CD4-positive, alpha-beta T cell treated with Interleukin-6 at 100 ng/mL for 8 hours (primary cell): Measurements from ENCODE around the gene IQGAP3.

Experiments
- DNase-seq: peaks from one replicate; pipeline ENCODE4 v3.0.0-alpha.2; 2020; ENCODE audit warnings: mixed read lengths, low spot score

The IQGAP3 gene

GRCh38 chr1:156538711-156539440 lies 33.5 kb downstream of the IQGAP3 start:
- no peak for DNase-seq

- no peak for DNase-seq
Measured at GRCh38 chr1:156537027-156537426, 35.3 kb downstream of the IQGAP3 start.

DNA sequence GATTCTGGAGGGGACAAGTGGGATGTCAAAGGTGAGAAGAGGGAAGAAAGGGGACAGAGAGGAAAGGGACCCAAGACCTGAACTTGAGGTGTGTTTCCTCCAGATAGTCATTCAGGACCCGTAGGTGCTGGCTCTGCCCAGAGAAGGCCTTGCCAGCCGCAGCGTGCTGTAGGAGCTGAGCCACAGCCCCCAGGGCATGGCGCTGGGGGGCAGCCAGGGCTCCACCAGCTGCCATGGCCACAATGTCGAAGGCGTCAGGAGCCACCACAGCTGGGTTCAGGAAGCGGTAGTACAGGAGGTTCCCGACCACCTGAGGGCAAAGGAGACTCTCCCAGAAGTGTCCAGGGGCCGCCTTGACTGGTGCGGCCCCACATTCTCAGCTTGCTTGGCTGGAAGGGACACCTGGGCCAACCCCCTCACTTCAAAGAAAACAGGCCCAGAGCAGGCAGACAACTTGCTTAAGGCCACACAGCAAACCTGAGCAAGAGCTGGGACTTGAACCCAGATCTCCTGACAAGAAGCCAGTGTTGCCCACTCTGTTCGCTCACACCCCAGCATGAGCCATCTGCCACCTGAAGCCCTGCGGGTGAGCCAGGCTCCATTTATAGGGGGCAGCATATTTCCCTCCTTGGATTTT lies 37.8 kb downstream of the IQGAP3 start:
- no peak for DNase-seq

DNA sequence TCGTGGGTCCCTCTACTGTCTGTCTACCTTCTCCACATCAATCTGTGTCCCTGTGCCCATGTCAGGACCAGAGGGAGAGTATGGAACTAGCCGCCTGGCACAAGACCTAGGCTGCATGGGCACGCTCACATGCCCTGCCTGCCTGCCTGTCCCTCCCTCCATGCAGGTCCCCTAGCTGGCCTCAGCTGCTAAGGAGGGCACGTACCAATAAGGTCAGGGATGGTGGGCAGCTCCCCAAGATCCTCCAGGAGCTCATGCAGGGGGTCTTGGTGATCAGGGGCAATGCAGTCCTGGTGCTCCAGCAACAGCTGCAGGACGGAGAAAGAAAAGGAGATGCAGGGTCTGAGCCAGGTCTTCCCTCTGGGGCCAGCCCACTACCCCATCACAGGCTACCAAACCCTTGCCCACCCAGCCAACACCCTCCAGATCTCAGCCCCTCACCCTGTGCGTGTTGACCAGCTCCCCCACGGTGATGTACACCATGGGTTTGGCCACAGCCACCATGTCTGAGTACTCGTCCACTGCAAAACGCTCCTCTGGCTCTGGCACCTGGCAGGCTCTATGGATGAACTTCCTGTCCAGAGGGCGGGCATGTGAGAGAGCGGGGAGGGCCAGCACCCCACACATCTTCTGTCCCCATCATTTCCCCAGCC lies 38.7 kb downstream of the IQGAP3 start:
- DNase-seq = no peak

DNA sequence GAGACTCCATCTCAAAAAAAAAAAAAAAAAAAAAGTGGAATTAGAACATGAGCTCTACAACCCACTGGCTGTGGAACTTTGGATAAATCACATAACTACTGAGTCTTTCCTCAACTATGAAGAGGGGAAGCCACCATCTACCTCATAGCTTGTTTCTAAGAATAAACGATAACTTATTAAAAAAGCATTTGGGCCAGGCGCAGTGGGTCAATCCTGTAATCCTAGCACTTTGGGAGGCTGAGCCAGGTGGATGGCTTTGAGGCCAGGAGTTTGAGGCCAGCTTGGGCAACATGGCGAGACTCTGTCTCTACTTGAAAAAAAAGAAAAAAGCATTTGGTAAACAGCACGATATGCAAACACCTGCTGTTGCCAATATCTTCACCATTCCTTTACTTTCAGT lies 40.0 kb downstream of the IQGAP3 start:
- no peak for DNase-seq

DNA sequence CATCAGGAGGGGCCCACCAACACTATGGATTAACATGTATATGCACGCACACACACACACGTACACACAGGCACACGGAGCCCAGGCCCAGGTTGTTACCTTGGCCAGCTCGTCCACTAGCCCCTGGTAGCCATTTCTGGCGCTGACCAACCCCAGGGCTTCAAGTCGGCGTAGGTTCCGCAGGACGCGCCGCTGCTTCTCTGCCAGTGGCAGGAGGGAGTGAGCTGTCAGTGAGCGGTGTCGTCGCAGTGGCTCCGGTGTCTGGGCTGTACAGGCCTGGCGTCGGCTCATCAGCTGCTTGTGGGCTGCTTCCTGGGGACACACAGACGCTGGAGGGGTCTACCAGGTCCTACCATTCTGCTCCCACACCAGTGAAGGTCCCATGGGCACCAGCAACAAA lies 42.4 kb downstream of the IQGAP3 start:
- no peak for DNase-seq

GRCh38 chr1:156528875-156529425 lies 43.4 kb downstream of the IQGAP3 start:
- DNase-seq = no peak

- DNase-seq = no peak
Measured at GRCh38 chr1:156528231-156528630, 44.1 kb downstream of the IQGAP3 start.

- no peak for DNase-seq
Measured at GRCh38 chr1:156527584-156527983, 44.8 kb downstream of the IQGAP3 start.

GRCh38 chr1:156525856-156526489 lies 46.4 kb downstream of the IQGAP3 start:
- DNase-seq = no peak

DNA sequence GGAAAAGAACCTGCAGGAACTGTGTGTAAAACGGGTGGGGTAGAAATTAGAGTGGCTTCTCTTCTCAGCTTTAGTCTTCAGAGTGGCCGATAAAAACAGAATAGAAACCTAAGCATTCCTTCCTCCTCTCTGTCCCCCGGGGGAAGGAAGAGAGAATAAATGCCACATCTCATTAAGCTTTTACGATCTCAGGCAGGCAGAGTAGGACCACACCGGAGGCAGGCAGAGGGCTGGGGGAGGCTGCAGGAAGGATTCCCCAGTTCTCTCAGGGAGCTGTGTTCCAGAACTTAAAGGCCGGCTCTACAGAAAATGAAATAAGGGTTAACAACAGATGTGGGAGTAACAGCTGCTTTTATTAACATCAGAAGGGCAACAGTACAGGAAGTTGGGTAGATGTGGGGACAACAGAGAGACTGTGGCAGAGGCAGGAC lies 47.3 kb downstream of the IQGAP3 start:
- DNase-seq = no peak

DNA sequence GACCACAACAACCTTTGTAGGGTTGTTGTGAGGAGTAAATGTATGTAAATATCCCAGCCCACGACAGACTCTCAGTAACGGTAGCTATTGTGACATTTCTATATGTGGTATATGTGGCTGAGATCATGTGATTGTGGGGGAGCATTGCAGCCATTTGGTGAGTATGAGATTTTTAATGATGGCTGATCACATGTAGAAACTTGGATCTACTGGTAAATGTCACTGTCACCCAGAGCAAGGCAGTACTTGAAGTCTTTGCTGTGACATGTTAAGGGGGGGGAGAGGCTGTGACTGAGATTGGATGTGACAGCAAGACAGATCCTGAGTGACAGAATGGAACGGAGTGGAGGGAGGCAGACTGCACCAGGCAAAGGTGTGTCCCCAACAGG lies 47.9 kb downstream of the IQGAP3 start:
- DNase-seq = no peak

- DNase-seq = no peak
Measured at GRCh38 chr1:156523801-156524480, 48.4 kb downstream of the IQGAP3 start.

DNA sequence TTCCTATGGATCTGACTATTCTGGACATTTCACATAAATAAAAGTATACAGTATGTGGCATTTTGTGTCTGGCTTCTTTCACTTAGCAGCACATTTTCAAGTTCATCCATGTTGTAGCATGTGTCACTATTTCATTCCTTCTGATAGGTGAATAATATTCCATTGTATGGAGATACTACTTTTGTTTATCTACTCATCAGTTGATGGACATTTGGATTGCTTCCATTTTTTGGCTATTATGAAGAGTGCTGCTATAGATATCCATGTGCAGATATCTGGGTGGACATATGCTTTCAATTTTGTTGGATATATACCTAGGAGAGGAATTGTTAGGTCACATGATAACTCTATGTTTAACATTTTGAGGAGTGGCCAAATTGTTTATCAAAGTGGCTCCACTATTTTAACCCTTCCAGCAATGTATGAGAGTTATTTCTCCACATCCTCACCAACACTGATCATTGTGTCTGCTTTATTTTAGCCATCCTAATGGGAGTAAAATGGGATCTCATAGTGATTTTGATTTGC lies 49.9 kb downstream of the IQGAP3 start:
- DNase-seq = no peak

GRCh38 chr1:156517748-156518147 lies 54.6 kb downstream of the IQGAP3 start:
- no peak for DNase-seq

- DNase-seq = no peak
Measured at GRCh38 chr1:156516821-156517220, 55.5 kb downstream of the IQGAP3 start.

DNA sequence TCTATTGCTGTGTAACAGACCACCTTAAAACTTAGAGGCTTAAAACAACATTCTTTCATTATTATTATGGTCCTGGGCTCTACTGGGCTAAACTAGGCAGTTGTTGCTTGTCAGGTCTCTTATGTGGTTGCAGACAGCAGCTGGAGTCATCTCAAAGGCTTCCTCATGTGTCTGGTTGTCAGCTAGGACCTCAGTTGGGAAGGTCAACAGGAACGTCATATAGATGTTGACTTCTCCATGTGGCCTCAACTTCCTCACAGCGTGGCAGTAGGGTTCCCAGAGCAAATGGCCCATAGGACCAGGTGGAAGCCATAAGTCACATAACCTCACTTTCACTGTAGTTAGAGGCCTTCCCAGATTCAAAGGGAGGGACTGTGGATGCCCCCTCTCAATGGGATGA lies 56.4 kb downstream of the IQGAP3 start:
- no peak for DNase-seq

DNA sequence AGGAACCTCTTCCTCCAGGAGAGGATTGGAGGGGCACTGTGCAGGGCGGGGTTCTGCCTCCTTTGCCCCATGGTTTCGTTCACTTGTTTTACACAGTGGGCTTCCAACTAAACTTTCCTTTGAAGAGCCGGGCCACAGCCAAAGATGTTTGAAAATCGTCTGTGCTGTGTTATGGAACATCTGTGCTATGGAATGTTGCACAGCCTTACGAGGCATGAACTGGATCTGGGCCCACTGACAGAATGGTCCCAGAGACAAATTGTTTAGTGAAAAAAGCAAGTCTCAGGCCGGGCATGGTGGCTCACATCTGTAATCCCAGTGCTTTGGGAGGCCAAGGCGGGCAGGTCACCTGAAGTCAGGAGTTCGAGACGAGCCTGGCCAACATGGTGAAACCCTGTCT lies 59.2 kb downstream of the IQGAP3 start:
- no peak for DNase-seq

GRCh38 chr1:156511644-156512043 lies 60.7 kb downstream of the IQGAP3 start:
- DNase-seq = no peak

DNA sequence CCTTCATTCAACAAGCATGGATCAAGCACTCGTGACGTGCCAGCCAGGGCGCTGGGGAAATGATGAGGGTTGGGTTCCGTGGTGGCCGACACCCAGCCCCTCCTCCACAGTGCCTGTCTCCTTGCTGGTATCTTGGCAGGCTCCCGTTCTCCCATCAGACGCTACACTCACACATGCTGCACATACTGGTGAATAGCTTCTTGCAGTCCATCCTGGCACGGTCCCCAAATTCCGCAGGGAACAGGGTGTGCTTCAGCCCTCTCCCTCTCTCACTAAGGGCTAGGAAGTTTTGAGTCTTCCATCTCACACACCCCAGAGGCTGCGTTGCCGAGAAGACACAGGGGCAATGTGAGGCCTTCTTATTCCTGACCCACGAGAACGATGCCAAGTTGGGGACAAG lies 61.7 kb downstream of the IQGAP3 start:
- no peak for DNase-seq

DNA sequence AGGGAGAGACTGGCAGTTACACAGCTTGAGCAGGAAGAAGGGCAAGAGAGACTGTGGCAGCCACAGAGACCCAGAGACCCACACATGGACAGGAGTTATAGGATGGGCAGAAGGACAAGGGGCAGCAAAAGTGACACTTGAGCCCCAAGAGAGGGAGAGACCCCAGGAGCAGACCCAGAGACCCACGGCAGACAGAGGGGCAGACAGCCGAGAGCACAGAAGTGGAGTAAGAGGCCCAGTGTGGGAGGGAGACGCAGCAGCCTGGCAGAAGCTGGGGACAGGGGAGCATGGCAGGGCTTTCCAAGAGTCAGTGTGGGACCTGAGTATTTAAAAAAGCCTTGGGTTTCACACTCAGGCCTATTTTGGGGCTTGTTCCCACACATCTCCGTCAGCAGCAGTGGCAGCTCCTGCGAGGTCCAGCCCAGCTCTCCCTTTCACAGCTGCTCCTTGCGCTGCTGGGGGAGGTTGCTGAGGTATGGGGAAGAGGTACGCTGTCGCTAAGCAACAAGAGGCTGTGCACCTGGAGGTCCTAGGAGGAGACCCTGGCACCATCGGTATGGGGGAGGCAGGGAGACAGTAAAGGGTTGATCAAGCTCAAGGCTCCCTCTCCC lies 62.8 kb downstream of the IQGAP3 start:
- no peak for DNase-seq

DNA sequence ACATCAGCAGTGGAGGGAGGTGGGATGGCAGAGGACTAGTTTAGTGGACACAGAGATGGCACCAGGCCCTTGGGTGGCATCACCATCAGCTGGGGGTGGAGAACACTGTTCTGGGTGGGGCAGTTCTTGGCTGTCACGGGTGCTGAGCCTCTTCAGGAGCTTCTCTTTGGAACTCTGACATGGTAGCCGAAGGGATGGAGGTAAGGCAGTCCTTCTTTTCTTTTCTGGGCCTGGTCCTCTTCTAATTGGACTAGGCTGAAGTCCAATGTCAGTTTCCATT lies 63.5 kb downstream of the IQGAP3 start:
- DNase-seq = no peak
